Stimulated activated CD8-positive, alpha-beta memory T cell treated with anti-CD3 and anti-CD28 coated beads, Interleukin-4, amount 100 ng/mL, for 1 hour (primary cell): ENCODE measurements around the gene PKP4.

ENCODE experiments used
- DNase-seq, 2 donors: peaks; one replicate each; pipeline ENCODE4 v3.0.0-alpha.2; 2020; ENCODE audit warnings: low read depth in 2 of 2, low spot score in 1 of 2

The PKP4 gene

GRCh38 chr2:158496986-158497385, 40.2 kb downstream of the PKP4 start:
- DNase-seq, result no peak

DNA sequence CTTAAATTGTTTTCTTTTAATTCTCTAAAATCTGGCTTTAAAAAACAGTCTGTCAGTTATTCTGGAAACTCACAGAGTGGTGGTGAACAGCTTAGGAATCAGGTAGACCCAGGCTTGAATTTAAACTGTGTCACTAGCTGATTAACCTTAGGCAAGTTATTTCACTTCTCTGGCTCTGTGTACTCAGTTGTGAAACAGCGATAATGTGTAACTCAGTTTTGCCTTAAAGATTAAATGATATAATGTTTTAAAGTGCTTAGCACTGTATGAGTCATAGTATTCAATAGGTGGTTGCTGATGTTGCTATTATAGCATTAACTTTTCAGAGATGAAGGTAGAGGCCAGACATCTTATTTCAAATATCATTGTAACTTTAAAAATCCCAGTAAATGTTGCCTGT, 40.7 kb downstream of the PKP4 start:
- DNase-seq, result no peak

DNA sequence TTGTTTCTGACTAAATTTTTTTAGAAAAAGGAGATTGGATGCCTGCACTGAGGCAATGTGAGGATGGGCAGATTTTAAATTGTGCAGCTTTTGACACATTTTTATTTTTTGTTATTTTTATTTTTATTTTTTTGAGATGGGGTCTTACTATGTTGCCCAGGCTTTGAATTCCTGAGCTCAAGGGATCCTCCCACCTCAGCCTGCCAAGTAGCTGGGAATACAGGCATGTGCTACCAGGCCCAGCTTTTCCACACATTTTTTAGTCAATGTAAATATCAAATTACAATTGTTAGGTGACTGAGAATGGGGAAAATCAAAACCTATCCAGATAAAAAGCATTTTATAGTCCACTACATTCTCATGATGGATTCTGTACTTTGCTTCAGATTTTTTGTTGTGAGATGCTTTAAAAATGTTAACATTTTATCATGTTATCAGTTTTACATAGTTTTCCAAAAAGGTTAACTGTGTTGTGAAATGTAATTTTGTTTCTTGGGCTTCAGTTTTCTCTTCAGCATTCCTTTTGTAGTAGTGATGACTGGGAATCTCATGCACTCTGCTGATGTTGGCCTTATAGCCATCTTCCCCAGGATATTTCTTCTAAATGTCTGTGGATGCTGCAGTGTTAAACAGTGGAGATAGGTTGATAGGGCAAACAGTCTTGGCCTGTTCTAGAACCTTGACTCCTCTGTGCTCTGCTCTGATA, 41.4 kb downstream of the PKP4 start:
- no peak for DNase-seq

DNA sequence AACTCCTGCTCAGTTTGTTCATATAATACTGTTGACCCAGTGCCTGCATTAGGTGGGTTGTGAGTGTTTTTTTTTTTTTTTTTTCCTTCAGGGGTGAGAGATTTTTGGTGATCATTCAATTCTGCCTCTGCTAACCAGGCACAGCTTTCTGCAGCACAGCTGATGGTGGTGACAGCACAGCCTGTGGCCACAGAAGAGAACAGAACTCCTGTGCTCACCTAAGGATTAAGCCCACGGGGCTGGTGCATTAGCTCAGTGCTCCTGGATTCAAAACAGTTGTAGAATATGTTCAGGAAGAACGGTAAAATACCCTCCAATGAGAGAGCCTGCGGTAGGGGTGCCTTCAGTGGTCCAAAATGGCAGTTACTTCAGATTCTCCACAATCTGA, 42.0 kb downstream of the PKP4 start:
- DNase-seq, result no peak

DNA sequence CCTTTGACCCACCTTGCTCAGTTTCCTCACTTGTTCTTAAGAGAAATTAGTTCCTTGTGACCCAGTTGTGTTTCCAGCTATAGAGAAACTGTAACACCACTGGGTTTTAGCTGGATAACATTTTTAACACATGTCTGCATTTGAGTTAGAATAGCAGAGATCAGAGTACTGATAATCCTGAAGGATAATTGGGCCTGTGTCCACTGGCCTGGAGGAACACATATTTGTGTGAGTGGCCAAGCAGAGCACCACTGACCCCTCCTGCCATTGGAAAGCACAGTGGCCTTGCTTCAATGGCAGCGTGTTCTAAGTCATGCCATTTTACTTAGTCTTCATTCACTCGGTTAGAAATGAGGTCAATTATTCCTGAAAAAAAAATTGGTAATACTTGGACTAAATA, 42.6 kb downstream of the PKP4 start:
- DNase-seq, result no peak

- no peak for DNase-seq
These were observed 43.6 kb downstream of the PKP4 start for GRCh38 chr2:158500333-158500732.

- DNase-seq, result no peak
These were observed 44.5 kb downstream of the PKP4 start for GRCh38 chr2:158501301-158501700.

DNA sequence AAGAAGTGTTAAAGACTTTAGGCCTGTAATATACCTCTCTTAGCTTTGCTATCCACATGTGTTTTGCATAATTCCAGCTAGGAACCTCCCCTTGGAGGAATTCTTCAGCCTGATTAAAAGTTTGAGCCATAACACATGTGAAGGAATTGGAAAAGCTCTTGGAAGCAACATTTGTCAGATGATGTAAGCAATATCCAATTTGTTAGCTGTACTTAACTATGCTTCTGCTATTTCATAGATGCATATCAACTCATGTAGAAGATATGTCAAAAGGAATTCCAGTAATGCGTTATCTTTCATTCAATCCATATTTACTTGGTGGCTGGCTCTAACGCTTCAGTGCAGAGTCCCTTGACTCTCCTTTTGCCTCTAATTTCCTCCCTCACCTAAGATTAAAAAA, 46.2 kb downstream of the PKP4 start:
- no peak for DNase-seq

- no peak for DNase-seq
These were observed 47.3 kb downstream of the PKP4 start for GRCh38 chr2:158504088-158504487.

- DNase-seq, result no peak
These were observed 48.7 kb downstream of the PKP4 start for GRCh38 chr2:158505448-158505934.

DNA sequence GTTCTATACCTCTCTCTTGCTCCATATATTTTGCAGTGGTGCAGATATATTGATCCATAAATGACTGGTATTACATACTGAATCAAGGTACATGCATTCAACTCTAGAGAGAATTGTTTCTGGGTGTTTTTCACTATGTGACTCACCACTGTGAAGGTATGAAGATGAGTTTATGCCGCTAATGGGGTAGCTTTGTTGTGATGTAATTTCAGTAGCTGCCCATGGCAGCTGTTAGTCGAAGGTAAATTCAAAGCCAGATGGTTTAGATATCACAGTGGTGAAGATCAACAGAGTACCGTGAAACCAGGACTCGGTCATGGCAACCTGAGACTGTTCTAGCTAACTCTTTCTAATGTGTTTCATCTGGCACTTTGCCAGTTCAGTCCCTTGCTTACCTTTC, 50.4 kb downstream of the PKP4 start:
- no peak for DNase-seq

DNA sequence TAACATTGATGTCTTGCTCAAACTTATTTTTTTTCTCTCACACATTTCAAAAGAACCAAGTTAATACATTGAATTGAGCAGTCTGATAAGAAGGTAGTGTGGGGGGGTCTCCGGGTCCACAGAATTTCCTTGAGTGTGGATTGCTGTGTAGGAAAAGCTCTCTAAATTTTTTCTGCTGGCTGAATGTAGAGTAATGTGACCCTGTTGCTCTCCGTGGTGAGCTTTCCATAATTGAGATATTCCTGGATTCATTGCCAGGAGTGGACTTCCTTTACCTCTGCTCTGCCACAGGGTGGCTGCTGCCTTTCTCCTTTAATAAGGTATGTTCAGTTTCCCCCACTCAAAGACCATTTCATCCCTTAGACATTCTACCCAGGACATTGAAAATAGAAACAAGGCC, 50.9 kb downstream of the PKP4 start:
- no peak for DNase-seq

DNA sequence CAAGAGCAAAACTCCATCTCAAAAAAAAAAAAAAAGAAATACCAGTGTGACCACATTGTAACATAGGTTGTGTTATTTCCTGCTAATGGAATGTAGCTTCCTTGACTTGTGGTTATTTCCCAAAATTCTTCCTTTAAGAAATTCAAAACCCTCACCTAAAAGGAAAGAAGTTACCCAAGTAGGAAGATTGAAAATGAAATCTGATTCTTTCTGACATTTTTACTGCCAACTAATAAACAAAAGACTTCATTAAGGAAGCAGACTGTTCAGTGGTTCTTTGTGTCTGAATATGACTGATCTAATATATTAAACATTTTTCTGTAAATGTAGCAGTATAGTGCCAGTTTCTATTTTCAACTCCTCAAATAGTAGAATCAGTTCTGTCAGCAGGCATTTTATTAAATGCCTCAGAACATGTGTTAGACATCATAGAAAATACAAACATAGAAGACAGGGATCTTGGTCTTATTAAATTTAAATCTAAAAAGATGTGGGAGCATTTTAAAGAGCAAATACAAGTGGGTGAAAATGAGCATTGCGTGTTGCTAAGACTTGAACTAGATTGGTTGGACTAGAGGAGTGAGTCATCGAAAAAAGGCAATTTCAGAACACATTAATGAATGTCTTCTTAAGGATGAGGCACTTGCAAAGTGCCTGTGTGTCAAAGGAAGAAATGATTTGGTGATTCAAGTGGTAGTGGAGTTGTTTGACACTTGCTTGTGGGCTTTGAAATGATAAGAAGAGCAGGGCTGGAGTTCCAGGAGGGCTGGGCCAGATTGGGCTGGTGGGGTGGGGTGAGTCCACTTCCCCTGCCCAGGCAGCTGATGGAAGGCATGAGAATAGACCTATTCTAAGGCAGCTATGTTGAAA, 53.4 kb downstream of the PKP4 start:
- no peak for DNase-seq

DNA sequence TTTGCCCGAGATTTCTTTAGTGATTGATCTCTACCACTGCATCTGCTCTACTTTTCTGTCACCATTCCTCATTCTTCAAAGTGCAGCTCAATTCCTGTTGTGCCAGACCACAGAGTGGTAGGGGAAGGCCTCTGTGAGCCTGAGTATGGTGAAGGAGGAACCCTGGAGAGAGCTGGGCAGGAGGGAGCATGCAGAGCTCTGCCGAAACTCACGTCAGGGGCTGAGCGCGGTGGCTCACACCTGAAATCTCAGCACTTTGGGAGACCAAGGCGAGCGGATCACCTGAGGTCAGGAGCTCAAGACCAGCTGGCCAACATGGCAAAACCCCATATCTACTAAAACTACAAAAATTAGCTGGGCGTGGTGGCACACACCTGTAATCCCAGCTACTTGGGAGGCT, 54.1 kb downstream of the PKP4 start:
- no peak for DNase-seq

GRCh38 chr2:158511706-158512105, 55.0 kb downstream of the PKP4 start:
- no peak for DNase-seq

DNA sequence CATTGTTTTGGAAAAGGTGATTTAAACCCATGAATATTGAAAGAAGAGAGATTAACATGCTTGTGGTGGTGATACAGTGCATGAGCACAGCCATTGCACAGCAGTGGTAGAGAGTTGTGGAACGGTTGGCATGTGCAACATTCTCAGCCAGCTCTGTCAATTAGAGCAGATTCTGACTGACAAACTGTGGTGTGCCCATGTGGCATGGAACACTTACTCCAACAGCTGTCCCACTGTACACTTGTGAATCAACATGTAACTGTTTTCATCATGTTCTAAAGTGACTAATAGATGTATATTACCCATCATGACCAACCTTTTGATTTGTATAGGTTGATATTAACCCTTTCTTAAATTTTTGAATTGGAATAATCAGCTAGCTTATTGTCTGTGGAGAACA, 55.6 kb downstream of the PKP4 start:
- DNase-seq, result no peak

- no peak for DNase-seq
These were observed 57.1 kb downstream of the PKP4 start for GRCh38 chr2:158513841-158514240.

- DNase-seq, result no peak
These were observed 61.3 kb downstream of the PKP4 start for GRCh38 chr2:158518084-158518483.

GRCh38 chr2:158519481-158519880, 62.7 kb downstream of the PKP4 start:
- no peak for DNase-seq

GRCh38 chr2:158529379-158530259, 72.9 kb downstream of the PKP4 start:
- DNase-seq, result no peak

DNA sequence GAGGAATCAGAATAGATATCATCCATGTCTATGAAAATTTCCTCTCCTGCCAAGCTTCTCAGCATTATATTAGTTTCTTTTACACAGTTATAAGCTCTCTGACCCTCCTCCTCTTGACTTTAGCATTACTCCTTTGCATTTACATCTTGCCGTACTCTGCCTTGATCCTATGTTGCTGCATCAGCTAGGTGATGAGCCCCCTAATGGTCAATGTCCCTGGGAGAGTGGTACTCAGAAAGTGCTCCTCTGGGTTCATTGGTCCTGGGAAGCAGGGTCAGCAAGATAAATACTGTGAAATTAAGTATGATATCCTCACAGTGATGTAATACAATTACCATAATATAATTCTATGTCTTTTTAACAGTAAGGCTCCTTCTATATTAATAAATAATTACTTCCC, 74.1 kb downstream of the PKP4 start:
- DNase-seq, result no peak

DNA sequence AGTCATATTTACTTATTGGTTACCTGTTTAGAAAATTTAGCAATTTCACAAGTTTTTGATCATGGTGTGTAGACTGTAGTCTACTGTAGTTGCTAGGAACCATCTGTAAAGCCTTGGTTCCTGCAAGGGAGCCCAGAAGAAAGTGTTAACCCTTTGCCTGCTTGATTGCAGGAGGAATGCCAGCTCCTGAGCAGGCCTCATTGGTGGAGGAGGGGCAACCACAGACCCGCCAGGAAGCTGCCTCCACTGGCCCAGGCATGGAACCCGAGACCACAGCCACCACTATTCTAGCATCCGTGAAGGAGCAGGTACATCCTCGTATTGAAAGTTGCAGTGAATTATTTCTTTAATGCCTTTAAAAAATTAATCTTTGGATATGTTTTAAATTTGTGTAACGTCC, 76.3 kb downstream of the PKP4 start:
- no peak for DNase-seq
